Activated CD8-positive, alpha-beta memory T cell treated with anti-CD3 and anti-CD28 coated beads for 48 hours (primary cell): Measurements from ENCODE around the gene ST6GALNAC3.

Experiments used
- DNase-seq, 3 experiments: peaks; one replicate each; pipeline ENCODE4 v3.0.0-alpha.2; 2020; ENCODE audit warnings: low read depth in 2 of 3, low spot score in 2 of 3

The ST6GALNAC3 gene

DNA sequence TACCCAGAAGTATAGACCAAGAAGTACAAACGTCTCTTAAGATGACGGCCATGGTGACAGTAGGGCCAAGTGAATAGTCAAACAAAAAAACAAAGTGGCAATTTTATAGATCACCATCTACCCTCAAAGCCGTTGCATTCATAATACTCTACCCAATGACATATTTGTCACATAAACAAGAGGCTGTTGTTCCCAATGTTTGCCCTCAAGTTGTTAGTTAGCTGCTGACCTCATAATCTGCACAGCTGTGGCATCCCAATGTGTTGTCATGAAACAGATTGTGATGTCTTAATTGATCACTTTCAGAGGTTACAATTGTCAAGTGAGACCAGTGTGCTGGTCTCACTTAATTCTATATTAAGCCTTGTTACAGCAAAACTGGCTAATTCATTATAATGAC is 333.8 kb downstream of the ST6GALNAC3 start:
- no peak for DNase-seq

DNA sequence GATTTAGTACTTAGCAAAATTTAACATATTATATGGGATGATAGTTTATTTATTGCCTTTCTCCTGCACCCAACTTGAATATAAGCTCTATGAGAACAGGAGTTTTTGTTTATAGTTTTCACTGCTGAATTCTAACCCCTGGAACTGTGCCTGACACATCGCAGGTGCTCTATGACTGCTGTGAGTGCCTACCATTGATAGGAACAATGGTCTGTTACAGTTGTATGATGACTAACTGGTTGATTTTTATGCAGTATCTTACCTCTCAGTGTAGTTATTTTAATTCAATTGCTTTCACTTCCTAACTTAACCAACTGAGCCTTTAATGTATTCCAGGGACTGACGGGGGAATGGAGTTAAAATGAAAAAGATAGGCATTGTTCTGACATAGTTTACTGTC is 336.0 kb downstream of the ST6GALNAC3 start:
- no peak for DNase-seq

GRCh38 chr1:76418531-76418930 is 344.0 kb downstream of the ST6GALNAC3 start:
- no peak for DNase-seq

DNA sequence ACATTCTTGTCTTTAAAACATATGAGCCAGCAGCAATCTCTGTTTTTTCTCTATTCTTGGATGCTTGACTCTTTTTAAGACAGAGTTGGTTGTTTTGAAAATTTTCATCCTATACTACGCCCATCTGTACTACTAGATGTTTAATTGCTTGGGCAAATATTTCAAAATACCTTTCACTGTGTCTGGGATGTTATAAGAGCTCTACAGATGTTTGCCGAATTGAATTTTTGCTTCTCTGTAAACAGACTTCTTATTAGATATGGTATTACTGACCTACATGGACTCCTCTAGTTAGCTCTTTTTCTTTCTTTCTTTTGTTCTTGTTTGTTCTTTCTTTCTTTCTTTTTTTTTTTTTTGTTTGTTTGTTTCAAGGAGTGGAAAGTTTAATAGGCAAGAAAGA is 345.1 kb downstream of the ST6GALNAC3 start:
- DNase-seq = no peak

DNA sequence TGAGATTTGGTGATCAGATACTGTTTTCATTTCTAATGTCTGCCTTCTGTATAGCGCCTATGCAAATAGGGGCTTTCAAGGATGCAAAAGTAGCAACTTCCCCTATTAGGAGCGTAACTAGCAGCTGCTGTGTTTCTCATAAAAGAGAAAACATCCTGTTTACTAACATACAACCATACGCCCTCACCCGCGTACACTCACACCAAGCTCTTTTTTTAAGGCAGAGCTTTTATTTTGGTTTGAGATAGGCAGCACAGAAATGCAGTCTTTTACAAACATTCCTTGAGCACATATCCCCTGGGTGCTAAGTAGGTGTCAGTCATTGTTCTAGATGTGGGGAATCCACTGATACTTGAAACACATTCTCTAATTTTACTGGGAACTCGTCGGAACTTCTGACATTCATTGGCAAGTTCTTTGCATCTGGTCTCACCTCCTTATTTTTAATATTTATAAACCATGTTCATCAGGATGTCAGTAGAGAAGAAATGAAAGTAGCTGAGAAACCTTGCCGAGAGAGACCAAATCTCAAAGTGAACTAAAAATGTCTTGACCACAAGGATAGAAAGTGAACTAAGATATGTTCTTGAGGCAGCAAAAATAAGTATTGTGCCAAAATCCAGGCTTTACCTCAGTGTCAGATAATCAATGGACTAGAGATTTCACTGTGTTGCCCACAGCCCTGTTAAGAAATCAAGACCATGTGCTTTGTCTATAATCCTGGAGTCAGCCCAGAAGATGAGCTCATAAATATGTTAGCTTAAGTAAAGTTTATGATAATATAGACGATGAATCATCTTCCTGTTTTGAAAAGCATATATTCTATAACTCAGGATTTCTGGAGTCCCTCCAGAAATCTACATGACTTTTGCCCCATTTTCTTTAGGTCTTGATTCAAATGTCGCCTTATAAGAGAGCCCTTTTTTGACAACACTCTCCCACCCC is 350.9 kb downstream of the ST6GALNAC3 start:
- no peak for DNase-seq

GRCh38 chr1:76426606-76427005 is 352.1 kb downstream of the ST6GALNAC3 start:
- DNase-seq = no peak

GRCh38 chr1:76428028-76428427 is 353.5 kb downstream of the ST6GALNAC3 start:
- no peak for DNase-seq

DNA sequence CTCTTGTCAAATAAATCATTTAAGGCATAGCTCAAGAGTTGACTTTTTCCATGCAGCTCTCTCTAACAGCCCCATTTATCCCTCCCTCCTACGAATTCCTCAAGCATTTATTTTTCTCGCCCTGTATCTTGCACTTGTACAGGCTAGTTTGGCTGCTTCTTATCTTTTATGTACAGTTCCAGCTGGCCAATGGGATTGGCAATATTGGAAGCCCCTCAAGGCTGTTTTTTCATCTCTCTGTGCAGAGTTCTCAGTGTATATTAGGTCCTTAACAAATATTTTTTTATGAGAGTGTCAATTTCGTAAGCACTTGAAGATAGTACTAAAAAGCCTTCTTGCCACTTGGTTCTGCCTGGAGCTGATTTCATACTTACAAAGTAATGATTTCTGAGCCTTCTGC is 356.0 kb downstream of the ST6GALNAC3 start:
- DNase-seq = no peak

DNA sequence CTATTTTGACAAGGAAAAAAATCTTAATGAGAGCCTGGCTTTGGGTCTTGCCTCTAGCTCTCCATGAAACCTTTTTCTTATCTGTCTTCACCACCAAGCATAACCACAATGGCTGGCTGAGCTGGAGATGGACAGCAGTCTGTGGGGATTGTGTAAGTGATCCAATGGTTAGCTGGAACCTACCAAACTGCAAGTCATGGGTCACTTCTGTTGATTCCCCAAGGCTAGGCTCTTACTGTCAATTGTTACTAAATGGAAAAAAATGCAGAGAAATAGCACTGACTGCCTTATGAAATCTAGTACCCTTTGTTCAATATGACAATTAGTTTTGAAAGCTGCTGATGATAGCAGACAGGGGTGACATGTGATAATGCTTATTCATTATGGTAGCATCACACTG is 359.0 kb downstream of the ST6GALNAC3 start:
- DNase-seq = no peak

DNA sequence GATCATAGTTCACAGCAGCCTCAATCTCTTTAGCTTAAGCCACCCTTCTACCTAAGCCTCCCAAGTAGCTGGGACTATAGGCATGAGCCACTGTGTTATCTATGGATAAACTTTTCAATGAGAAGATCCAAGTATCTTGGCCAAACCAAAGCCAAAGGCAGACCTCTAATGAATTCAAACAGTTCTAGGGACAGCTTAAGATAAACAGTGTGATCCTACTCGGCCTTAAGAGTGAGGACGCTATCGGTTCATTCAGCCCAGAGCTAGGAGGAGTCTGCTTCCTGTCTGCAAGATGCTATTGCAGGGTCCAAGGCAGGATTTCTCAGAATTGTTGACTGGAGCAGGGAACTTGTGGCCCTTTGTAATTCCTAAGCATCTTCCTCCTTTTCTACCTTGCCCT is 368.7 kb downstream of the ST6GALNAC3 start:
- DNase-seq = no peak

DNA sequence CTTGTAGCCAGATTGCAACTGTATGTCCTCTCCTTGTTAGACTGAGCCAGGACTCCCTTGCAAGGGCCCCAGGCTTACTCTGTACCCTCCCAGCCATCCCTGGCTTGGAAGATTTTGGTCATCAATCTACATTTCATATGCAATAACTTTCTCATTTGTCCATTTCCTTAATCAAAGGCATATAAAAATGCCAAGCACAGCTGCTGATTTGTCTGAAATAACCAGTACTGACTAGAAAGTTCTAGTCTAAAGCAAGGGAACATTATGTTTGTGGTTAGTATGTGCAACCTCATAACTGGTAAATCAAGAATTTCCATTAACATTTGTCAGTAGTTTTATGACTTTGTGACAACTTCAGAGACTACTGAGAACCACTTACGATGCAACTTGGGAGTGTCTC is 370.2 kb downstream of the ST6GALNAC3 start:
- DNase-seq = no peak

DNA sequence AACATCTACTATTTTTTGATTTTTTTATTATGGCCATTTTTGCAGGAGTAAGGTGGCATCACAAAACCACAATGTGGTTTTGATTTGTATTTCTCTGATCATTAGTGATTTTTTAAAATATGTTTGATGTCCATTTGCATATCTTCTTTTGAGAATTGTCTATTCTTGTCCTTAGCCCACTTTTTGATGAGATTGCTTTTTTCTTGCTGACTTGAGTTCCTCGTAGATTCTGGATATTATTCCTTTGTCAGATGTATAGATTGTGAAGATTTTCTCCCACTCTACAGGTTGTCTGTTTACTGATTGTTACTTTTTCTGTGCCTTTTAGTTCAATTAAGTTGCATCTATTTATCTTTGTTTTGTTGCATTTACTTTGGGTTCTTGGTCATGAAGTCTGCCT is 375.7 kb downstream of the ST6GALNAC3 start:
- no peak for DNase-seq

DNA sequence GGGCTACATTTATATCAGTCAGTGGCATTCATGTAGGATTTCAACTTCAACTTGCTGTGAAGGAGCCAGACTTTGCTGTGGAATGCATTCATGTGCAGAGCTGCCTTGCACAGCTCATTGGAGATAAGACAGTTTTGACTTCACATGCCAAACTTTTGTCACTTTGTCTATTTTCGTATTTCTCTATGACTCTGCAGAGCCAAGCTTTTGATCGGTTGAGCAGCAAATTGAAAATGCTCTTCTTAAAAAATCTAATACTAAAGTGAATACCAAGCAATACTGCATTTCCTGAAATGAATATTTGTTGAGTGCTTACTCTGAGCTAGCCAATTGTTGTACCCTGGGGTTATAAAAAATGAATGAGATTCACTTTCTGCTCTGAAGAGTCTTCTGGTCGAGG is 388.7 kb downstream of the ST6GALNAC3 start:
- DNase-seq = no peak

DNA sequence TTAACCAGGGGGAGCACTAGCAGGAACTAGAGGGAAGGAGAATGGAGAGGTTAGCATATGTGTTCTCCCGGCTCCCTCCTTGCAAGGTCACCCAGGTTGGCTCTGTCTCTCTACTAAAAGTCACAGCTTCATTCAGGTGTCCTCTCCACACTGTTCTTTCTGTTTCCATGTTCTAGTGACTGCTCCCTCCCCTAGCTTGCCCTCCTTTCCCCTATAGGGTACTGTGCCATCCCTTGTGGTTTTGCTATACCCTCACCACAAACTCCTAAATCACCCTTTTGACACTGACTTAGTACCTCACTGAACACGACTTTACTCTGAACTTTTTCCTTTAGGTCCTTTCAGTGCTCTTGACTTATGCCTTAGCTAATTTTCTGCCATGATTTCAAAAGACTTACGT is 389.3 kb downstream of the ST6GALNAC3 start:
- no peak for DNase-seq

DNA sequence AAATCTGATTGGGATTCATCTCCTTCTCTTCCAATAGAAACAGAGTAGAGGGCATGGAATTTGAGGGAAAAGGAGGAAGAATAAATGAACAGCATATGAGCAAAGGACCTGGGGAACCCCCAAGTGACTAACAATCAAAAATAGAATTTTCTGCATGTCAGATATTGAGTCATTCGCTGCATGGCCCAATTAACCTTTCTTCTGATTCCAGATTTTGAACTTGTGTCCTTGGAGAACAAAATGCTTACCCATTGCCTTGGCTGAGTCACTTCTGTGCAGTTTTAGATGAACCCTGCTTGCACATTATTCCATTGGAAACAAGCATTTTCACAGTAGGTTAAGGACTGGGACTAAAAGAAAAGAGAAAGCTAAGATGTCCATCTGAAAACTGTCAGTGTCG is 390.5 kb downstream of the ST6GALNAC3 start:
- no peak for DNase-seq

- DNase-seq = no peak
Observed at GRCh38 chr1:76470166-76470565, 395.6 kb downstream of the ST6GALNAC3 start.

GRCh38 chr1:76471536-76471935 is 397.0 kb downstream of the ST6GALNAC3 start:
- DNase-seq = no peak

- no peak for DNase-seq
Observed at GRCh38 chr1:76473591-76473990, 399.0 kb downstream of the ST6GALNAC3 start.

DNA sequence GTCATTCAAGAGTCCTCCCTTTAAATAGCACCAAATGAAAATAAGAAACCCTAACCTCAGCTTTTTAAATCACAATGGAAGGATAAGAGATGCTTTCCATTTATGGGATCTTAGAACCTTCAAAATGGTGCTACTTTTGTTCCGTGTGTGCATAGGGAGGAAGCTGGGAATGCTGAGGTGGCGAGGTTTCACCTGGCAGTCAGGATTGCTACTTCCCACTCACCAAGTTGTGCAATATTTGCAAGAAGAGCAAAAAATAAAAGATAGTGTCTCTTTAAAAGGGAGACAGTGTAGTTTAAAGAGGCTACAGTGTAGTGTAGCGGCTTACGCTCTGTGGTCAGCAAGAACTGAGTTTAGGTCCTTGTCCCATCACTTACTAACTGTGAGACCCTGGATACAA is 400.4 kb downstream of the ST6GALNAC3 start:
- no peak for DNase-seq

DNA sequence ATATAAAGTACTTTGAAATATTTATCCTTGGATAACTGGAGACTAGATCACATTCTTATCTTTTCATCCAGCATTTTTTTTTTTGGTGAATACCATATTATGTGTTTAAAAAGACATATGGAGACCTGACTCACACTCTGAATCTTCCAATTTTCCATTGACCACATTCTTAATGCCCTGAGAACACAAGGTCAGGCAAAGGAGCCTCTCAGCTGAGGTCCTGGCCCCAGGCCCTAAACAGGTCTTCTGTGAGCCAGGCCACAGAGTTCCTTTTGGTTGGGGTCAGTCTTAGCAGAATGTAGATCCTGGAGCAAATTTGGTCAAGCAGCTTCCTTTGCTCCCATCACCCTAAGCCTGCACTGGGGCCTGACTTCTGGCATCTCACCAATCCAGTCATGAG is 402.6 kb downstream of the ST6GALNAC3 start:
- no peak for DNase-seq

DNA sequence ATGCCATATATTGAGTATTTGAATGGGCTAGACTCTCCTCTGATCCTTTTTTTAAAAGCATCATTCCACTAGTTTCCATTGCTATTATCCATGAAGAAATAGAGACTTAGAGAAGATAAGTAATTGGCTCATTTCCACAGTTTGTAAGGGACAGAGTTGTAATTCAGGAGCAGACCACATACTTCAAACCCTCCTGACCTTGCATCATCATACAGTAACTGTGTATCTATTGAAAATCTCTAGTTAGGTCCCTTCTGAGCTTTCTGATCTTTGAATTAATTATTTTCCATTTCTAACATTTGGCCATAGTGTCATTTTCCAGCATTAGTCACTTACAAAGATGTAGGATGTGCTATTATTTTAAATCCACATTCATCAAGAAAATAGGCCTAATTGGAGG is 406.3 kb downstream of the ST6GALNAC3 start:
- DNase-seq = no peak

DNA sequence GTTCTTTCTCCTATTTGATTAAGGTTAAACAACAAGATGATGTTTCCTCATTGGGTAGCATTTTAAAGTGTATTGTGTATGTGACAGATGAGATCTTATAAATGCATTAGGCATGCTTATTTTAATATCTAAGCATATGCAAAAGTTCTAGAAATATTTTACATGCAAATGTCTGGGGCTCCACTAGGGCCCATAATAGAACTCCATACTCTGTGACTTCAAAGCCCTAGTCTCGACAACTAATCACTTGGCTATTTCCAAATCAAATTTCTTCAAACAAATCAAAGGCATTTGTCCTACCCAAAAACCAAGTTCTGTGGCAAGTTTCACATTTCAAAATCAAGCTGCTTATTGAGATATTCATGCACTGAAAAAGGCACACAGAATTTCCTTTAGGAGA is 407.1 kb downstream of the ST6GALNAC3 start:
- DNase-seq = no peak

DNA sequence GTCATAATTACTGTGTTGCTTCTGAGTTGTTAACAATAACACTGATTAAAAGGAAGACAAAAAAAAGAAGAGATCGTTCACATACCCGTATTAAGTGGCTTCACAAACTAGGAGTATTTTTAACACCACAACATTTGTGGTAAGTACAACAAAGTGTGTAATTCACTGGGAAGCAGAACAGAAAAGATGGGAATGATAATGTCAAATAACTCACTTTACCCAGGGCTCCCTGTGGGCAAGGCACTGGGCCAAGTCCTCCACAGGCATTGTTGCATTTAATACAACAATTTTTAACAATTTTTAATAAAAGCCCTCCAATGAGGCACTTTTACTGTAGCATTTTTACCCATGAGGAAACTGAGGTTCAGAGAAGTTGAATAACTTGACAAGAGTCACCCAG is 407.7 kb downstream of the ST6GALNAC3 start:
- no peak for DNase-seq
